Epithelial cell of esophagus (primary cell): ENCODE results near the gene TSPAN10.

Experiments
- DNase-seq: peaks from one replicate; pipeline ENCODE4 v3.0.0; 2010; ENCODE audit warnings: low read depth
- H3K4me3 ChIP-seq: 2 replicates; pipeline ENCODE4 v1.5.1; 2011; ENCODE audit warnings: mild to moderate bottlenecking, low read length, control low read depth
- CTCF ChIP-seq: IDR thresholded peaks from 2 replicates; pipeline ENCODE4 v1.5.1; 2011; ENCODE audit warnings: low read depth, mild to moderate bottlenecking, low read length, control low read depth, inconsistent platforms; ENCODE audit not compliant: insufficient read depth; ENCODE audit errors: missing control alignments

Gene TSPAN10

GRCh38 chr17:81693509-81694210 is 56.7 kb downstream of the TSPAN10 start:
- no peak for DNase-seq
- no peak for TF ChIP-seq CTCF
- no peak overlapping the region for H3K4me3 ChIP-seq

- no peak overlapping the region for H3K4me3 ChIP-seq
- DNase-seq: no peak
- no peak for TF ChIP-seq CTCF
These were observed 57.8 kb downstream of the TSPAN10 start for GRCh38 chr17:81694810-81695209.

GRCh38 chr17:81695211-81695610 is 58.2 kb downstream of the TSPAN10 start:
- TF ChIP-seq CTCF: no peak
- no peak overlapping the region for H3K4me3 ChIP-seq
- no peak for DNase-seq

- no peak overlapping the region for H3K4me3 ChIP-seq
- TF ChIP-seq CTCF: no peak
- DNase-seq: no peak
These were observed 58.8 kb downstream of the TSPAN10 start for GRCh38 chr17:81695801-81696200.

- H3K4me3 ChIP-seq: no peak overlapping the region
- DNase-seq: no peak
- no peak for TF ChIP-seq CTCF
These were observed 59.4 kb downstream of the TSPAN10 start for GRCh38 chr17:81696218-81696941.

GRCh38 chr17:81697261-81698044 is 60.5 kb downstream of the TSPAN10 start:
- H3K4me3 ChIP-seq: no peak overlapping the region
- TF ChIP-seq CTCF: no peak
- no peak for DNase-seq
